Measurements from ENCODE around the gene AGO3. TPM values are rescaled to one million over a fixed set of nuclear protein-coding genes. Genes with fewer than 3 reads are reported as not detected.

Gene AGO3
- total RNA-seq, 1 experiment from 2014 or later = 50.1 TPM

DNA sequence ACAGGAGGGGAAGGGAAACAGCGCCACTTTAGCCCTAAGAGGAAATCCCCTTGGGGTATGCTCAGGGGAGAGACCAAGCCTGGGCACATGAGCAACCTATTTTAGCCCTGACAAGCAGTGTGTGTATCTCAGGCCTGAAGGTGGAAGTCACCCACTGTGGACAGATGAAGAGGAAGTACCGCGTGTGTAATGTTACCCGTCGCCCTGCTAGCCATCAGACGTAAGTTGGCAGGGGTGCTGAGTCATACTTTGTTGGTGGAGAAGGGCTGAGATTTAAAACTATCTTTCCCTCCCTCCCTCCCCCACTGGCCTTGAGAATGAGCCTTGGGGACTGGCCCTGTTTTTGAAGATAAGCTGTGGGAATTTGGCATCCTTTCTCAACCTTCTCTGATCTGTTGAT, 36.7 kb upstream of the AGO3 start:
- Histone ChIP-seq H3K27ac (no peak overlapping the region), H3K9me3 (ENCODE audit: insufficient read depth, low read depth) (no peaks in the 10 kb centered on the region), H3K27me3 (ENCODE audit: insufficient read depth, low read depth) (no peaks in the 10 kb centered on the region), H3K4me3 (no peak overlapping the region), H4K20me1 (ENCODE audit: insufficient read depth) (no peaks in the 10 kb centered on the region), H2AFZ (no peak overlapping the region), H3F3A (ENCODE audit: insufficient read depth, low read depth) (no peaks in the 10 kb centered on the region), H3K4me1 (replicated peaks; ENCODE audit: insufficient read depth) (no peaks in the 10 kb centered on the region), H3K36me3 (ENCODE audit: low read depth) (peaks cover 36% of the 10 kb centered on the region), H3K9me2 (ENCODE audit: insufficient read depth) (no peaks in the 10 kb centered on the region), H3K4me2 (no peak overlapping the region), H3K79me2 (ENCODE audit: low read depth) (no peaks in the 10 kb centered on the region)
- TF ChIP-seq CTCF (conservative IDR thresholded peaks at IDR 0.05) (no peak), EZH2 (IDR thresholded peaks at IDR 0.05; ENCODE audit: low read depth) (no peak)
- DNase-seq = no peak
- BruUV-seq (replicated peaks) = no TSS peak
- ChIA-PET POLR2A (ENCODE audit: unreplicated experiment) (no interaction called here), CTCF (no interaction called here)
- intact Hi-C loops (cut with micrococcal nuclease; ENCODE audit: unreplicated experiment) = no loop called here

GRCh38 chr1:35894656-35895055, 36.2 kb upstream of the AGO3 start:
- Histone ChIP-seq H3K27ac (no peak overlapping the region), H3K4me2 (no peak overlapping the region), H2AFZ (no peak overlapping the region), H3K79me2 (ENCODE audit: low read depth) (no peaks in the 10 kb centered on the region), H3K36me3 (ENCODE audit: low read depth) (peaks cover 40% of the 10 kb centered on the region), H3K4me1 (replicated peaks; ENCODE audit: insufficient read depth) (no peaks in the 10 kb centered on the region), H4K20me1 (ENCODE audit: insufficient read depth) (no peaks in the 10 kb centered on the region), H3K9me3 (ENCODE audit: insufficient read depth, low read depth) (no peaks in the 10 kb centered on the region), H3K27me3 (ENCODE audit: insufficient read depth, low read depth) (no peaks in the 10 kb centered on the region), H3K4me3 (no peak overlapping the region), H3F3A (ENCODE audit: insufficient read depth, low read depth) (0 out of 2 replicates have a peak, but pooled peaks cover 3% of the 10 kb centered on the region), H3K9me2 (ENCODE audit: insufficient read depth) (no peaks in the 10 kb centered on the region)
- no peak for DNase-seq
- no TSS peak for BruUV-seq (replicated peaks)
- ChIA-PET POLR2A (ENCODE audit: unreplicated experiment) (no interaction called here), CTCF (no interaction called here)
- intact Hi-C loops (cut with micrococcal nuclease; ENCODE audit: unreplicated experiment) = no loop called here
- TF ChIP-seq EZH2 (IDR thresholded peaks at IDR 0.05; ENCODE audit: low read depth) = no peak
- TF ChIP-seq CTCF (conservative IDR thresholded peaks at IDR 0.05) = no peak

DNA sequence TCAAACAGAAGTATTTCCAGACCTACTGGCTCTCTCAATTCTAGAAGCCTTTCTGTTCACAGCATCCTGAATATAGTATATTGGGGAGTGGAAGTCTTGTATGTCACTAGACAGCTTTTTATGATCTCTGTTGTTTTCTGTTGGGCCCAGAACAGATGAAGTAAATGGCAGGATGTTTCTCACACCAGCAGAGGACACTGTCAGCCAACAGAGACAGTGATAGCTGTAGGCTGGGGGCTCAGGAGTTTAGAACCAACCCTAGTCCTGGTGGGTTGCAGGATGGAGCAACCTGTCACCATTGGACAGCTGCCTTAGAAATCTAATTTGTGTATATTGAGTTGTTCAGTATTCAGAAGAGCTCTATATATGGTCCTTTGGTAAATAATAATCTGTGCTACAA, 31.0 kb upstream of the AGO3 start:
- DNase-seq = no peak
- Histone ChIP-seq H3K4me2 (no peak overlapping the region), H3K4me1 (replicated peaks; ENCODE audit: insufficient read depth) (no peaks in the 10 kb centered on the region), H3K4me3 (no peak overlapping the region), H3K9me2 (ENCODE audit: insufficient read depth) (no peaks in the 10 kb centered on the region), H3K27me3 (ENCODE audit: insufficient read depth, low read depth) (no peaks in the 10 kb centered on the region), H3K79me2 (ENCODE audit: low read depth) (no peaks in the 10 kb centered on the region), H3F3A (ENCODE audit: insufficient read depth, low read depth) (0 out of 2 replicates have a peak, but pooled peaks cover 3% of the 10 kb centered on the region), H4K20me1 (ENCODE audit: insufficient read depth) (no peaks in the 10 kb centered on the region), H3K36me3 (ENCODE audit: low read depth) (peaks cover 24% of the 10 kb centered on the region), H3K27ac (no peak overlapping the region), H3K9me3 (ENCODE audit: insufficient read depth, low read depth) (no peaks in the 10 kb centered on the region), H2AFZ (no peak overlapping the region)
- TF ChIP-seq CTCF (conservative IDR thresholded peaks at IDR 0.05) = no peak
- TF ChIP-seq EZH2 (IDR thresholded peaks at IDR 0.05; ENCODE audit: low read depth) = no peak
- intact Hi-C loops (cut with micrococcal nuclease; ENCODE audit: unreplicated experiment) = no loop called here
- BruUV-seq (replicated peaks) = no TSS peak
- ChIA-PET CTCF (no interaction called here), POLR2A (ENCODE audit: unreplicated experiment) (no interaction called here)
